Mucosa of descending colon (tissue), 3 donors: ENCODE results near the gene MAML1. TPM values are rescaled to one million over a fixed set of nuclear protein-coding genes. Genes with fewer than 3 reads are reported as not detected.
A peak's percentile ranks its signal among the peaks of the same experiment; 100 is the strongest.

Experiments used
- ATAC-seq: fragments of 200-7000 bp; cut with Tn5 transposase; one replicate; pipeline ENCODE4 v1.9.1; 2020; ENCODE audit warnings: mild to moderate bottlenecking, moderate library complexity
- DNase-seq, 3 donors: peaks; one replicate each; pipeline ENCODE4 v3.0.0-alpha.2; 2020
- H3K36me3 ChIP-seq: fragments of 200-600 bp; one replicate; pipeline ENCODE4 v1.8.0; 2021; ENCODE audit warnings: low read depth, mild to moderate bottlenecking
- H3K4me1 ChIP-seq: fragments of 200-600 bp; one replicate; pipeline ENCODE4 v1.8.0; 2021; ENCODE audit warnings: low read depth, mild to moderate bottlenecking
- H3K4me3 ChIP-seq: fragments of 200-600 bp; one replicate; pipeline ENCODE4 v1.8.0; 2021; ENCODE audit warnings: mild to moderate bottlenecking
- H3K9me3 ChIP-seq: fragments of 200-600 bp; one replicate; pipeline ENCODE4 v1.8.0; 2021; ENCODE audit warnings: mild to moderate bottlenecking
- CTCF ChIP-seq: fragments of 200-600 bp; IDR thresholded peaks from one replicate; pipeline ENCODE4 v1.8.0; 2022; ENCODE audit warnings: antibody characterized with exemption, mild to moderate bottlenecking
- intact Hi-C, 2 donors: fragments of 100-400 bp; cut with DNase I in 1 of 2; cut with micrococcal nuclease in 1 of 2; formaldehyde crosslinking; loops; one replicate each; pipeline versions ENCODE4 v1.11.0 to v1.11.1; 2022; cut with DNase I, micrococcal nuclease
- total RNA-seq, 3 donors: library from RNA; stranded (reverse); fragmentation: NEBNext Ultra II Directional in 2 of 3; extraction: Animal tissue kit (Norgen Biotek cat#: 25700) in 2 of 3; gene quantifications; one replicate each; pipeline versions ENCODE4 v1.2.1 to v1.2.4, GENCODE V29; 2021 to 2023
- donor health status: DM: no; HTN: no; CAD: no; lungs with moderate emphysema.
- donor health status: DM: no; HTN: no; CAD: no.
- donor health status: DM: no; HTN: yes; CAD: no.

The MAML1 gene
- total RNA-seq, 3 donors from 2014 or later = 26.0 to 34.0 (median 28.6) TPM

GRCh38 chr5:179763215-179763945, 30.8 kb downstream of the MAML1 start:
- peaks cover 26% of the 10 kb centered on the region for H3K4me1 ChIP-seq

GRCh38 chr5:179764056-179764455, 31.4 kb downstream of the MAML1 start:
- H3K4me1 ChIP-seq = peaks cover 26% of the 10 kb centered on the region
- intact Hi-C loops = loop anchor here in 1 of 2 donors (5.0 kb wide), 1 partner anchor 143 kb away; the partner anchor contains the start of gene TBC1D9B
- peaks cover 6% of the 10 kb centered on the region for H3K36me3 ChIP-seq

More at GRCh38 chr5:179763215-179763945, 30.8 kb downstream of the MAML1 start:
- intact Hi-C loops = loop anchor here in 1 of 2 donors (5.0 kb wide), 1 partner anchor 144 kb away; the partner anchor contains the start of gene TBC1D9B
- Histone ChIP-seq H3K4me3 (no peak overlapping the region), H3K36me3 (peaks cover 6% of the 10 kb centered on the region), H3K9me3 (no peaks in the 10 kb centered on the region)
- TF ChIP-seq CTCF = peak; percentile 85
- DNase-seq (peak in 2 of 3 donors; percentile 49 to 80), ATAC-seq (peak; percentile 86)

GRCh38 chr5:179765400-179765799, 32.8 kb downstream of the MAML1 start:
- Histone ChIP-seq H3K36me3 (peaks cover 6% of the 10 kb centered on the region), H3K4me1 (peaks cover 22% of the 10 kb centered on the region)
- no peak for ATAC-seq

More at GRCh38 chr5:179764056-179764455, 31.4 kb downstream of the MAML1 start:
- DNase-seq = no peak
- no peaks in the 10 kb centered on the region for H3K9me3 ChIP-seq
- TF ChIP-seq CTCF = no peak
- no peak for ATAC-seq
- H3K4me3 ChIP-seq = no peak overlapping the region

GRCh38 chr5:179766021-179766725, 33.6 kb downstream of the MAML1 start:
- peaks cover 22% of the 10 kb centered on the region for H3K4me1 ChIP-seq
- H3K36me3 ChIP-seq = peaks cover 6% of the 10 kb centered on the region
- TF ChIP-seq CTCF = no peak
- intact Hi-C loops = no loop called here
- H3K9me3 ChIP-seq = no peaks in the 10 kb centered on the region
- DNase-seq (no peak), ATAC-seq (no peak)
- H3K4me3 ChIP-seq = no peak overlapping the region

More at GRCh38 chr5:179765400-179765799, 32.8 kb downstream of the MAML1 start:
- no peak for DNase-seq
- Histone ChIP-seq H3K9me3 (no peaks in the 10 kb centered on the region), H3K4me3 (no peak overlapping the region)
- no peak for TF ChIP-seq CTCF
- intact Hi-C loops = no loop called here

- Histone ChIP-seq H3K36me3 (peaks cover 6% of the 10 kb centered on the region), H3K9me3 (no peaks in the 10 kb centered on the region), H3K4me3 (no peak overlapping the region), H3K4me1 (peaks cover 17% of the 10 kb centered on the region)
- TF ChIP-seq CTCF = no peak
- DNase-seq (no peak), ATAC-seq (no peak)
- intact Hi-C loops = no loop called here
Measured at GRCh38 chr5:179766726-179767455, 34.3 kb downstream of the MAML1 start.
